Ovary (tissue), 9 donors: ENCODE results near the gene ROM1. TPM values are rescaled to one million over a fixed set of nuclear protein-coding genes. Genes with fewer than 3 reads are reported as not detected.

Source experiments
- DNase-seq, 5 donors: peaks; one replicate each; pipeline ENCODE4 v3.0.0-alpha.2; 2019 to 2020
- H3K27ac ChIP-seq, 2 donors: fragments of 200-600 bp; one replicate each; pipeline versions ENCODE4 v1.5.1 to v1.8.0; 2019 to 2022
- H3K27me3 ChIP-seq: fragments of 200-600 bp; one replicate; pipeline ENCODE4 v1.8.0; 2022
- H3K36me3 ChIP-seq: fragments of 200-600 bp; sonication (generic); one replicate; pipeline ENCODE4 v1.5.1; 2019
- H3K4me1 ChIP-seq: one replicate; pipeline ENCODE4 v1.8.1; 2013; ENCODE audit warnings: mild to moderate bottlenecking, moderate library complexity; ENCODE audit not compliant: insufficient read depth
- H3K4me3 ChIP-seq: fragments of 200-600 bp; sonication (generic); one replicate; pipeline ENCODE4 v1.5.1; 2017
- H3K9me3 ChIP-seq, 2 donors: fragments of 200-600 bp in 1 of 2; sonication (generic) in 1 of 2; one replicate each; pipeline versions ENCODE4 v1.5.1 to v1.8.1; 2013 to 2019; ENCODE audit warnings: mild to moderate bottlenecking in 1 of 2, moderate library complexity in 1 of 2
- EP300 ChIP-seq: sonication (generic); formaldehyde crosslinking; IDR thresholded peaks from one replicate; pipeline ENCODE4 v1.6.1; 2017; ENCODE audit warnings: antibody characterized with exemption
- POLR2A ChIP-seq: fragments of 450-650 bp; IDR thresholded peaks from one replicate; pipeline ENCODE4 v1.6.1; 2017; ENCODE audit warnings: antibody characterized with exemption, mild to moderate bottlenecking, moderate library complexity
- WGBS, 3 donors: extraction: QIAGEN DNeasy Blood & Tissue Kit in 1 of 3; methylation state at CpG; one replicate each; pipeline versions ENCODE4 v1.1.5 to v1.1.7; 2013 to 2017; 5-methylcytosine and 5-hydroxymethylcytosine counted together
- intact Hi-C, 4 donors: fragments of 100-400 bp; cut with DNase I; formaldehyde crosslinking; loops; one replicate each; pipeline versions ENCODE4 v1.11.0 to v1.15.1; 2022 to 2023
- polyA plus RNA-seq, 2 donors: library from polyadenylated mRNA; stranded (reverse); fragments of 200-250 nt in 1 of 2; fragments of 350-450 nt in 1 of 2; fragmentation: Illumina TruSeq in 1 of 2; extraction: RNeasy Lipid Tissue Mini Kit (QIAGEN cat#74804) in 1 of 2; gene quantifications; one replicate each; pipeline ENCODE4 v1.2.3, GENCODE V29; 2013 to 2014
- total RNA-seq, 7 donors: library from RNA; depleted of rRNA in 2 of 7; stranded (reverse); fragments of >200 nt in 2 of 7; fragmentation: NEBNext Ultra II Directional in 3 of 7; extraction: Animal tissue kit (Norgen Biotek cat#: 25700) in 3 of 7; gene quantifications; one replicate each; pipeline versions ENCODE4 v1.1.0 to v1.2.4, GENCODE V29; 2016 to 2023
- TF ChIP-seq, protein P1 (sequence below), 3 donors: fragments of 450-650 bp in 2 of 3; fragments of 200-600 bp in 1 of 3; IDR thresholded peaks; one replicate each; pipeline versions ENCODE4 v1.5.1 to v1.8.0; 2016 to 2022; ENCODE audit warnings: antibody characterized with exemption in 3 of 3, mild to moderate bottlenecking in 1 of 3
- donor health status: DM: no; HTN: no; CAD: no; lungs with moderate emphysema.
- donor health status: DM: no; HTN: no; CAD: no.
- donor health status: Bipolar disorder and iron deficiency.
- donor health status: DM: yes; HTN: yes; CAD: no.
- donor health status: DM: no; HTN: no; CAD: no.
- donor health status: DM: yes; HTN: yes; CAD: no.

Gene ROM1
- total and polyA plus RNA-seq, 9 donors: 9.2 to 22.4 (median 10.8) TPM

DNA sequence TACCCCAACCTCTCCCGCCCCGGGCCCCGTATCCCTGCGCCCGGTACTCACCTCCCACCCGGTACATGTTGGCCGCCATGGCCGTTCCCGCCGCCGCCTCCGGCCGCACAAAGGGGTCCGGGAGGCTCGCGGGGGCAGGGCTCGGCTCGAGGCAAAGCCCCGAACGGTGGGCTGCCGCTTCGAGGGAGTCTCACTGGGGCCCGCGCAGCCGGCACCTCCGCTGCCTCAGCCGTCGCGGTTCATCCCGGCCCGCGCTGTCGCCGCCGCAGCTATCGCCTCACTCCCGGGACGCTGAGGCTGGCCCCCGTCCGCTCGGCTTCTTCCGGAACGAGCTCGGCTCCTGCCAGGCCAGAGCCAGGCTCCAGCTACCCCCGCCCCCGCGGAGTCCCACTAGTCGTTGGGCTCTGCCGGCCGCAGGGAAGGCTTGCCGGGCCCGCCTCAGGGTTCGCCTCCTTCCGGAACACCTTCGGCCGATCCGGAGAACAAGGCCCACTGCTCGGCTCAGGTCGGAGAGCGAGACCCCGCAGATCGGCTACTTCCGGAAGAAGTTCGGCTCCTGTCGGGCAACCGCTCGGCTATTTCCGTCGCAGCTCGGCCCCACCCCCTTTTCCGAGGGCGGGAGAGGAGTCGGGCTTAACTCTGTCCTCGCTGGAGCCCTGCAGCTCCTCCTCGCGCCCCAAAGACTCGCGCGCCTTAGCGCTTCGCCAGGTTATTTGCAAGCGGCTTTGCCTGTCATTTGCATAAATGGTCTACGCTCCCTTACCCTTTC, 11.5 kb upstream of the ROM1 start, which contains the start of gene MTA2:
Gene MTA2 (minus strand): TSS at position 494 of the 769 bp plus-strand sequence. CDS start 415 bp downstream, at position 79.
- 0 to 1% (median 0%) methylated on average over 55 to 83 of the region's 83 CpGs for WGBS, 3 donors
- no peaks in the 10 kb centered on the region for H3K27me3 ChIP-seq
- peaks cover 9% of the 10 kb centered on the region for H3K4me1 ChIP-seq
- intact Hi-C loops: no loop called here
- H3K36me3 ChIP-seq: no peaks in the 10 kb centered on the region
- peak within 1 kb of the TSS; percentile 81 for H3K4me3 ChIP-seq
- peak; percentile 59 for TF ChIP-seq POLR2A
- TF ChIP-seq EP300: no peak
- DNase-seq: peak; percentile 98 to 100 (median 99)
- peak within 1 kb of the TSS; percentile 91 to 95 for H3K27ac ChIP-seq
- H3K9me3 ChIP-seq: no peaks in the 10 kb centered on the region

- WGBS, 3 donors: 0 to 5% (median 4%) methylated on average over 42 to 96 of the region's 96 CpGs
These were observed 10.7 kb upstream of the ROM1 start for GRCh38 chr11:62602141-62603071.

DNA sequence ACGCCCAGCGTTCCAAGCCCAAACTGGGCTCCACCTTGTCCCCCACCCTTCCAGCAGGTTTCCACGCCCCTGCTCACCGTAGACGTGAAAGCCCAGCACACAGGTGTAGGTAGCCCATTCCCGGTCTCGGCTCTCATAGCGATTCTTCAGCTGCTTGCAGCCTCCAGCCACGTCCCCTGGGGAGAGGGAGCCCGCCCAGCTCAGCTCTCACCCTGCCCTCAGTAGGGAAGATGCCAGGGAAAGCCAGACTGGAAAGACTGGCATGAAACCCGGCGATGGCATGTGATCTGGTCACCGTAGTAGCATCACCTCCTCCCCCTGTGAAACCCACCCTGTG, 10.0 kb upstream of the ROM1 start:
- Histone ChIP-seq H3K9me3 (no peaks in the 10 kb centered on the region), H3K36me3 (no peaks in the 10 kb centered on the region), H3K27ac (peak overlapping the region; percentile 42 to 95), H3K4me1 (peaks cover 9% of the 10 kb centered on the region), H3K4me3 (peak overlapping the region; percentile 81), H3K27me3 (no peaks in the 10 kb centered on the region)
- peak; percentile 45 to 62 (median 56) for DNase-seq
- 9 to 22% (median 15%) methylated on average over 13 of the region's 13 CpGs for whole genome bisulfite sequencing, 3 donors
- intact Hi-C loops: no loop called here
- TF ChIP-seq EP300: no peak
- TF ChIP-seq, protein P1, sequence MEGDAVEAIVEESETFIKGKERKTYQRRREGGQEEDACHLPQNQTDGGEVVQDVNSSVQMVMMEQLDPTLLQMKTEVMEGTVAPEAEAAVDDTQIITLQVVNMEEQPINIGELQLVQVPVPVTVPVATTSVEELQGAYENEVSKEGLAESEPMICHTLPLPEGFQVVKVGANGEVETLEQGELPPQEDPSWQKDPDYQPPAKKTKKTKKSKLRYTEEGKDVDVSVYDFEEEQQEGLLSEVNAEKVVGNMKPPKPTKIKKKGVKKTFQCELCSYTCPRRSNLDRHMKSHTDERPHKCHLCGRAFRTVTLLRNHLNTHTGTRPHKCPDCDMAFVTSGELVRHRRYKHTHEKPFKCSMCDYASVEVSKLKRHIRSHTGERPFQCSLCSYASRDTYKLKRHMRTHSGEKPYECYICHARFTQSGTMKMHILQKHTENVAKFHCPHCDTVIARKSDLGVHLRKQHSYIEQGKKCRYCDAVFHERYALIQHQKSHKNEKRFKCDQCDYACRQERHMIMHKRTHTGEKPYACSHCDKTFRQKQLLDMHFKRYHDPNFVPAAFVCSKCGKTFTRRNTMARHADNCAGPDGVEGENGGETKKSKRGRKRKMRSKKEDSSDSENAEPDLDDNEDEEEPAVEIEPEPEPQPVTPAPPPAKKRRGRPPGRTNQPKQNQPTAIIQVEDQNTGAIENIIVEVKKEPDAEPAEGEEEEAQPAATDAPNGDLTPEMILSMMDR (IDR thresholded peaks at IDR 0.05): no peak
- TF ChIP-seq POLR2A: no peak

More at GRCh38 chr11:62602141-62603071, 10.7 kb upstream of the ROM1 start:
- no peak for TF ChIP-seq POLR2A
- no peak for TF ChIP-seq EP300
- TF ChIP-seq, protein P1 (IDR thresholded peaks at IDR 0.05): no peak
- peak; percentile 69 to 87 (median 79) for DNase-seq
- peaks cover 9% of the 10 kb centered on the region for H3K4me1 ChIP-seq
- no peaks in the 10 kb centered on the region for H3K27me3 ChIP-seq
- intact Hi-C loops: no loop called here
- no peaks in the 10 kb centered on the region for H3K9me3 ChIP-seq
- H3K27ac ChIP-seq: peak overlapping the region; percentile 42 to 95
- H3K36me3 ChIP-seq: no peaks in the 10 kb centered on the region
- H3K4me3 ChIP-seq: peak overlapping the region; percentile 81

- H3K4me1 ChIP-seq: peaks cover 9% of the 10 kb centered on the region
- TF ChIP-seq POLR2A: no peak
- TF ChIP-seq EP300: no peak
- TF ChIP-seq, protein P1 (IDR thresholded peaks at IDR 0.05): no peak
- 91 to 93% (median 92%) methylated on average over 8 of the region's 8 CpGs for WGBS, 3 donors
These were observed 9.2 kb upstream of the ROM1 start for GRCh38 chr11:62603776-62604299.

More at GRCh38 chr11:62603776-62604299, 9.2 kb upstream of the ROM1 start:
- Histone ChIP-seq H3K27ac (peak overlapping the region in 1 of 2 donors; percentile 95), H3K4me3 (no peak overlapping the region), H3K9me3 (no peaks in the 10 kb centered on the region), H3K27me3 (no peaks in the 10 kb centered on the region), H3K36me3 (no peaks in the 10 kb centered on the region)
- intact Hi-C loops: no loop called here
- DNase-seq: no peak
